ENCODE results near the gene TUT7. TPM values are rescaled to one million over a fixed set of nuclear protein-coding genes. Genes with fewer than 3 reads are reported as not detected.

Gene TUT7
- total RNA-seq, 6 experiments from 2014 or later = 22.5 to 46.7 (median 31.6) TPM

DNA sequence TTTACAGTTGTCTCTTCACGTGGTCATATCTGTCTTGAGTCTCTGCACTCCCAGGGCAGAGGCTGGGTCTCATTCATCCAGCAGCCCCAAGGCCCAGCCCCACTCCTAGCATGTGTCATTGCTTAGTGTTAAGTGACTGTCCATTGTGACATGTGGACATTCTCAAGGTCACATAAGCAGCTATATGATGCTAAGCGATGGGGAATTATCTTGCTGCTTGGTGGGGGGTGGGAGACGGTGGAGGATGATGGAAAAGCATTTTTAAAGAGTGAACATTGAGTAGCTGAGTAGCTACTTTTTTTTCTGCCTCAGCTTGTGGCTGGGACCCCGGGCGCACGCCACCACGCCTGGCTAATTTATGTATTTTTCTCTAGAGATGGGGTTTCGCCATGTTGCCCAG, 94.7 kb downstream of the TUT7 start, which contains the start of gene C9orf153:
TSS of gene C9orf153 (minus strand) at position 101 of the 400 bp plus-strand sequence. CDS start 30,054 bp downstream, outside the sequence.
- 92% methylated on average over 4 of the region's 8 CpGs for WGBS (ENCODE audit: insufficient coverage, low coverage, low lambda C conversion rate, missing lambda C conversion rate)
- no peak for ATAC-seq
- Histone ChIP-seq H3K27me3 (no peaks in the 10 kb centered on the region), H3K4me3 (no peak within 1 kb of the TSS), H3K4me1 (no peaks in the 10 kb centered on the region), H3K27ac (no peak within 1 kb of the TSS), H3K36me3 (peaks cover 0 to 19% (median 3%) of the 10 kb centered on the region in 4 donors), H3K9me3 (no peaks in the 10 kb centered on the region)
- DNase-seq = no peak
- no peak for TF ChIP-seq POLR2A (IDR thresholded peaks at IDR 0.05)
- no peak for TF ChIP-seq CTCF (IDR thresholded peaks at IDR 0.05)
- intact Hi-C loops (cut with DNase I) = no loop called here

DNA sequence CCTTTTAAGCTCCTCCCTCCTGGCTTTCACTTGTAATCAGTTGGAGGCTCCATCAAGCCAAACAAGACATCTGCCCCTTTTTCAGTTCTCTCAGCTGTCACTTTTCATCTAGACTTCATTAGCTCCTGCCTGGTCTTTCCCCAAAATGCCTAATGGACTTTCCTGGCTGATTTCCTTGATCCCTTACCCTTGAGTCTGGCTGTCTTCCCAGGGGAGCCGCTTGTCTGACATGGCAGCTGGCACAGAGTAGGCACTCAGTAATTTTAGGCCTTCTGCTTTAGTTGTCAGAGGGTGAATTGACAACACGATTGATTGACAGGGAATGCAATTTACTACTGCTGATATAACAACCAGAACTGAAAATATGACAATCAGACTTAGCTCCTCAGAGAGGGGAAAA, 96.8 kb downstream of the TUT7 start:
- TF ChIP-seq CTCF (IDR thresholded peaks at IDR 0.05) (no peak), POLR2A (IDR thresholded peaks at IDR 0.05) (no peak)
- ATAC-seq (no peak), DNase-seq (no peak)
- no peaks in the 10 kb centered on the region for H3K4me1 ChIP-seq
- H3K27ac ChIP-seq = no peak overlapping the region
- no peaks in the 10 kb centered on the region for H3K36me3 ChIP-seq
- intact Hi-C loops (cut with DNase I) = no loop called here
- H3K27me3 ChIP-seq = no peaks in the 10 kb centered on the region
- no peak overlapping the region for H3K4me3 ChIP-seq
- no peaks in the 10 kb centered on the region for H3K9me3 ChIP-seq
- WGBS (ENCODE audit: insufficient coverage, low coverage, low lambda C conversion rate, missing lambda C conversion rate) = 61% methylated on average over 2 of the region's 2 CpGs

DNA sequence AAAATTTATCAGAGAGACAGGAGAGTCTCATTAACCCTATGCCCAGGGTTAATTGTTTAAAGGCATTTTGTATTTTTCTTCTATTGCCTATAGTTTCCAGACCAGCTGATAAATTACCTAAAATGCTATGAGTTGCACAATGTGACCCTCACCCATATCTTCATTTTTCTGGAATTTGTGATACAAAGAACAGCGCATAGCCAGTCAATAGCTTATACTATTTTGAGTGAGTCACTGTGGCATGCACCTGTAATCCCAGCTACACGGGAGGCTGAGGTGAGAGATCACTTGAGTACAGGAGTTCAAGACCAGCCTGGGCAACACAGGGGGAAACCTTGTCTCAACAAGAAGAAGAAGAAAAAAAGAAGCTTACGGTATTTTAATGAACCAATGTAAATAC, 97.6 kb downstream of the TUT7 start:
- H3K27ac ChIP-seq = no peak overlapping the region
- 80% methylated on average over 3 of the region's 3 CpGs for WGBS (ENCODE audit: insufficient coverage, low coverage, low lambda C conversion rate, missing lambda C conversion rate)
- H3K27me3 ChIP-seq = no peaks in the 10 kb centered on the region
- no peaks in the 10 kb centered on the region for H3K36me3 ChIP-seq
- TF ChIP-seq CTCF (IDR thresholded peaks at IDR 0.05) (no peak), POLR2A (IDR thresholded peaks at IDR 0.05) (no peak)
- ATAC-seq = no peak
- no peaks in the 10 kb centered on the region for H3K4me1 ChIP-seq
- DNase-seq = no peak
- intact Hi-C loops (cut with DNase I) = no loop called here
- no peak overlapping the region for H3K4me3 ChIP-seq
- H3K9me3 ChIP-seq = no peaks in the 10 kb centered on the region

- H3K4me3 ChIP-seq = no peak overlapping the region
- H3K27ac ChIP-seq = no peak overlapping the region
- H3K4me1 ChIP-seq = no peaks in the 10 kb centered on the region
- H3K27me3 ChIP-seq = no peaks in the 10 kb centered on the region
- WGBS (ENCODE audit: insufficient coverage, low coverage, low lambda C conversion rate, missing lambda C conversion rate) = 100% methylated on average over 3 of the region's 3 CpGs
- H3K36me3 ChIP-seq = no peaks in the 10 kb centered on the region
- no peak for ATAC-seq
- no peaks in the 10 kb centered on the region for H3K9me3 ChIP-seq
- TF ChIP-seq POLR2A (IDR thresholded peaks at IDR 0.05) (no peak), CTCF (IDR thresholded peaks at IDR 0.05) (no peak)
- DNase-seq = no peak
- intact Hi-C loops (cut with DNase I) = no loop called here
Observed at GRCh38 chr9:86253577-86253976, 100.6 kb downstream of the TUT7 start.

DNA sequence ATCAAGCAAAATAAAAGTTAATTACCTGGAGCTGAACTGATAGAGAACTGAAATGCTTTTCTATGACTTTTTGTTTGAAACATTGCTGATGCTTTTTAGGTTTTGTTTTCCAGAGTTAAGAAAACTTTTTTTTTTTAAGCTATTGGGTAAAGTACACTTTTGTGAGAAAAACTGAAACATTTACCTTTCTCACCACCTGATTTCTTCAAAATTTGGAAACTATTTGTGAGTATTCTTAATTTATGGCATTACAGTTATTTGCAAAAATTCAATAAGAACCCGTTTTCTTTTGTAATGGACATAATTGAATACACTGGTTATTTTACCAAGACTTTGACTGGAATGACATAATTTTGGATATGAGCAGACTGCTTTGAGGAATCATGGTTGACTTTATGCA, 101.3 kb downstream of the TUT7 start:
- intact Hi-C loops (cut with DNase I) = no loop called here
- no peak overlapping the region for H3K27ac ChIP-seq
- ATAC-seq = no peak
- WGBS (ENCODE audit: insufficient coverage, low coverage, low lambda C conversion rate, missing lambda C conversion rate) = 88% methylated on average over 1 of the region's 1 CpG
- no peaks in the 10 kb centered on the region for H3K27me3 ChIP-seq
- no peaks in the 10 kb centered on the region for H3K4me1 ChIP-seq
- no peaks in the 10 kb centered on the region for H3K9me3 ChIP-seq
- TF ChIP-seq POLR2A (IDR thresholded peaks at IDR 0.05) (no peak), CTCF (IDR thresholded peaks at IDR 0.05) (no peak)
- DNase-seq = no peak
- H3K36me3 ChIP-seq = no peaks in the 10 kb centered on the region
- H3K4me3 ChIP-seq = no peak overlapping the region
